HCT116 (cell line): ENCODE data around the gene HDAC2. TPM values are rescaled to one million over a fixed set of nuclear protein-coding genes. Genes with fewer than 3 reads are reported as not detected.

ENCODE experiments used
- ATAC-seq: fragments of 200-7000 bp; cut with Tn5 transposase; 2 replicates; pipeline ENCODE4 v1.9.1; 2020; ENCODE audit warnings: mild to moderate bottlenecking, moderate library complexity
- BruUV-seq: library from RNA; stranded (reverse); fragments of 400-500 nt; replicated peaks from 2 replicates; lab custom pipeline; 2021; lab: Mats Ljungman, UMichigan
- CTCF ChIA-PET: fragments of 300-600 bp; sonication (Branson Sonifier 250); formaldehyde crosslinking; loops from one replicate; lab custom pipeline; 2021; ENCODE audit warnings: antibody characterized with exemption; lab: Charles Lee
- POLR2A ChIA-PET: fragments of 300-600, 350-600 bp; sonication (Branson Sonifier 250); formaldehyde crosslinking; loops from one replicate; lab custom pipeline; 2021; ENCODE audit warnings: antibody characterized with exemption; lab: Charles Lee
- RAD21 ChIA-PET, 2 experiments: fragments of 300-600 bp; sonication (Branson Sonifier 250); formaldehyde crosslinking; loops; one replicate each; lab custom pipeline; 2023; ENCODE audit warnings: low total read pairs in 2 of 2; ENCODE audit not compliant: uncharacterized antibody in 2 of 2, unreplicated experiment in 2 of 2, low non-redundant PET in 1 of 2; lab: Charles Lee
- DNase-seq: peaks from one replicate; pipeline ENCODE4 v3.0.0-alpha.2; 2010; ENCODE audit warnings: low read depth, low spot score
- H2AFZ ChIP-seq: fragments of 200-600 bp; shearing (Covaris generic), sonication (generic); 2 replicates; pipeline ENCODE4 v1.6.1; 2017; ENCODE audit warnings: low read depth, mixed run types, mixed read lengths, antibody characterized with exemption, low read length; ENCODE audit not compliant: poor library complexity, severe bottlenecking
- H3K27ac ChIP-seq: 2 replicates; pipeline ENCODE4 v1.5.1; 2012; ENCODE audit warnings: low read depth, low read length
- H3K27me3 ChIP-seq: fragments of 200-600 bp; sonication (generic); 2 replicates; pipeline ENCODE4 v1.6.1; 2016; ENCODE audit warnings: mixed run types, low read length, mixed read lengths; ENCODE audit not compliant: insufficient read depth
- H3K36me3 ChIP-seq, 2 experiments: fragments of 200-500 bp in 1 of 2; fragments of 200-600 bp in 1 of 2; sonication (Bioruptor generic) in 1 of 2; sonication (generic) in 1 of 2; 2 replicates each; pipeline versions ENCODE4 v1.5.1 to v1.6.1; 2014 to 2016; ENCODE audit warnings: low read length in 2 of 2, inconsistent platforms in 1 of 2, mixed read lengths in 1 of 2, mixed run types in 1 of 2; ENCODE audit not compliant: insufficient read depth in 2 of 2, control insufficient read depth in 1 of 2
- H3K4me1 ChIP-seq, 2 experiments: fragments of 200-600 bp in 1 of 2; sonication (generic) in 1 of 2; 2 replicates each; pipeline versions ENCODE4 v1.5.1 to v1.6.1; 2012 to 2017; ENCODE audit warnings: low read length in 2 of 2, inconsistent platforms in 1 of 2, mild to moderate bottlenecking in 1 of 2, mixed read lengths in 1 of 2, mixed run types in 1 of 2, moderate library complexity in 1 of 2; ENCODE audit not compliant: insufficient read depth in 2 of 2, control insufficient read depth in 1 of 2
- H3K4me2 ChIP-seq: fragments of 200-600 bp; sonication (generic); 2 replicates; pipeline ENCODE4 v1.6.1; 2017; ENCODE audit warnings: mixed run types, low read length, mixed read lengths
- H3K4me3 ChIP-seq, 2 experiments: fragments of 200-600 bp in 1 of 2; sonication (generic) in 1 of 2; replicated peaks in 1 of 2; 2 replicates each; pipeline ENCODE4 v1.5.1; 2011 to 2016; ENCODE audit warnings: low read length in 2 of 2, control low read depth in 1 of 2, low read depth in 1 of 2, mild to moderate bottlenecking in 1 of 2, mixed read lengths in 1 of 2, mixed run types in 1 of 2
- H3K79me2 ChIP-seq: fragments of 200-600 bp; sonication (generic); 2 replicates; pipeline ENCODE4 v1.6.1; 2017; ENCODE audit warnings: mild to moderate bottlenecking, mixed run types, low read length, moderate library complexity, mixed read lengths; ENCODE audit not compliant: insufficient read depth
- H3K9ac ChIP-seq: fragments of 200-600 bp; sonication (generic); 2 replicates; pipeline ENCODE4 v1.6.1; 2016; ENCODE audit warnings: low read length, mixed read lengths
- H3K9me2 ChIP-seq: fragments of 200-600 bp; sonication (generic), shearing (Covaris generic); 2 replicates; pipeline ENCODE4 v1.6.1; 2017; ENCODE audit warnings: mixed run types, mild to moderate bottlenecking, moderate library complexity; ENCODE audit not compliant: insufficient read depth
- H3K9me3 ChIP-seq, 2 experiments: fragments of 200-500 bp in 1 of 2; fragments of 200-600 bp in 1 of 2; sonication (Bioruptor generic) in 1 of 2; sonication (generic) in 1 of 2; 2 replicates each; pipeline ENCODE4 v1.6.1; 2014 to 2017; ENCODE audit warnings: low read length in 2 of 2, mixed read lengths in 2 of 2, inconsistent platforms in 1 of 2, low read depth in 1 of 2, mild to moderate bottlenecking in 1 of 2, mixed run types in 1 of 2, moderate library complexity in 1 of 2; ENCODE audit not compliant: control insufficient read depth in 1 of 2, insufficient read depth in 1 of 2
- H4K20me1 ChIP-seq: fragments of 200-600 bp; sonication (generic), shearing (Covaris generic); 2 replicates; pipeline ENCODE4 v1.6.1; 2017; ENCODE audit warnings: mixed run types, mild to moderate bottlenecking, moderate library complexity; ENCODE audit not compliant: insufficient read depth
- ATF3 ChIP-seq: IDR thresholded peaks from 2 replicates; pipeline ENCODE4 v1.6.1; 2012
- CEBPB ChIP-seq: IDR thresholded peaks from 2 replicates; pipeline ENCODE4 v1.6.1; 2012; ENCODE audit warnings: low read depth
- CTCF ChIP-seq, 3 experiments: fragments of 200-600 bp in 1 of 3; sonication (generic) in 1 of 3; IDR thresholded peaks in 2 of 3; conservative IDR thresholded peaks in 1 of 3; 2 replicates each; pipeline ENCODE4 v1.5.1; 2012 to 2017; ENCODE audit warnings: low read depth in 2 of 3, low read length in 2 of 3, antibody characterized with exemption in 1 of 3, borderline replicate concordance in 1 of 3, control low read depth in 1 of 3, mild to moderate bottlenecking in 1 of 3, mixed read lengths in 1 of 3, mixed run types in 1 of 3, moderate library complexity in 1 of 3; ENCODE audit not compliant: insufficient read depth in 1 of 3
- JUND ChIP-seq: IDR thresholded peaks from 2 replicates; pipeline ENCODE4 v1.6.1; 2012
- REST ChIP-seq: IDR thresholded peaks from 2 replicates; pipeline ENCODE4 v1.6.1; 2012; ENCODE audit warnings: low read depth
- SP1 ChIP-seq: IDR thresholded peaks from 2 replicates; pipeline ENCODE4 v1.6.1; 2012; ENCODE audit warnings: low read depth
- SRF ChIP-seq: IDR thresholded peaks from 2 replicates; pipeline ENCODE4 v1.6.1; 2012; ENCODE audit warnings: low read depth
- intact Hi-C: fragments of 100-400 bp; cut with micrococcal nuclease; formaldehyde crosslinking; loops from 2 replicates; pipeline ENCODE4 v1.10.0; 2022
- total RNA-seq: library from RNA; stranded (reverse); gene quantifications from one replicate; pipeline ENCODE4 v1.2.1, GENCODE V29; 2021; ENCODE audit not compliant: unreplicated experiment

The HDAC2 gene
- total RNA-seq, 1 experiment from 2014 or later, result 153 TPM

GRCh38 chr6:113923526-113923925 lies 47.4 kb downstream of the HDAC2 start:
- no peaks in the 10 kb centered on the region for H3K9me2 ChIP-seq
- H3K9me3 ChIP-seq, result no peaks in the 10 kb centered on the region
- H3K27ac ChIP-seq, result no peak overlapping the region
- CTCF ChIA-PET, result no interaction called here
- RAD21 ChIA-PET, result no interaction called here
- H3K79me2 ChIP-seq, result no peaks in the 10 kb centered on the region
- TF ChIP-seq REST (no peak), JUND (no peak), ATF3 (no peak)
- no peaks in the 10 kb centered on the region for H3K36me3 ChIP-seq
- H3K27me3 ChIP-seq, result no peaks in the 10 kb centered on the region
- BruUV-seq, result no TSS peak
- no peaks in the 10 kb centered on the region for H3K4me1 ChIP-seq
- H4K20me1 ChIP-seq, result no peaks in the 10 kb centered on the region
- no peak overlapping the region for H3K4me3 ChIP-seq
- no peak overlapping the region for H3K4me2 ChIP-seq
- intact Hi-C loops, result no loop called here
- DNase-seq, result no peak
- no peak for ATAC-seq
- POLR2A ChIA-PET, result no interaction called here
- H2AFZ ChIP-seq, result no peak overlapping the region
- H3K9ac ChIP-seq, result no peak overlapping the region

GRCh38 chr6:113921299-113921904 lies 49.5 kb downstream of the HDAC2 start:
- intact Hi-C loops, result no loop called here
- Histone ChIP-seq H3K4me3 (no peak overlapping the region), H4K20me1 (no peaks in the 10 kb centered on the region), H3K27me3 (no peaks in the 10 kb centered on the region), H3K9me3 (no peaks in the 10 kb centered on the region), H3K4me2 (no peak overlapping the region), H3K9me2 (no peaks in the 10 kb centered on the region; the same call in 1 of the 2 replicates), H3K4me1 (no peaks in the 10 kb centered on the region), H3K9ac (no peak overlapping the region), H2AFZ (no peak overlapping the region), H3K27ac (no peak overlapping the region), H3K36me3 (no peaks in the 10 kb centered on the region), H3K79me2 (no peaks in the 10 kb centered on the region)
- POLR2A ChIA-PET, result no interaction called here
- CTCF ChIA-PET, result interaction anchor here (0.6 to 2.0 kb wide), 2 partner anchors 12 to 30 kb away, joined by 3 to 8 read pairs; no protein-coding TSS in a partner anchor
- RAD21 ChIA-PET, result no interaction called here
- ATAC-seq, result no peak
- no TSS peak for BruUV-seq
- DNase-seq, result no peak
- TF ChIP-seq CTCF (IDR thresholded peaks at IDR 0.05 in 2 of 3, conservative IDR thresholded peaks at IDR 0.05 in 1 of 3; ENCODE audit: borderline replicate concordance in 1 of 3, insufficient read depth in 1 of 3, low read depth in 2 of 3, low read length in 2 of 3), result no peak
- no peak for TF ChIP-seq SP1
- no peak for TF ChIP-seq REST
- TF ChIP-seq CEBPB, result no peak
- TF ChIP-seq SRF, result no peak
